ENCODE results near the gene DUSP18.
A peak's percentile ranks its signal among the peaks of the same experiment; 100 is the strongest.
"Not testable (repeated sequence)": the region's sequence is repeated elsewhere in the genome, so short reads cannot be mapped to it uniquely, and the experiment has no call there.

DUSP18 gene

GRCh38 chr22:30676565-30676964, 8.9 kb upstream of the DUSP18 start:
- not testable (repeated sequence) for DNase-seq

- DNase-seq, result no peak
Measured at GRCh38 chr22:30675436-30675835, 7.8 kb upstream of the DUSP18 start.

GRCh38 chr22:30674482-30674881, 6.8 kb upstream of the DUSP18 start:
- DNase-seq, result no peak

GRCh38 chr22:30673136-30673535, 5.5 kb upstream of the DUSP18 start:
- DNase-seq, result no peak

GRCh38 chr22:30671071-30671470, 3.4 kb upstream of the DUSP18 start:
- DNase-seq, result no peak

- no peak for DNase-seq
Measured at GRCh38 chr22:30668386-30668710, 673 bp upstream of the DUSP18 start.

GRCh38 chr22:30667107-30667493, 575 bp downstream of the DUSP18 start:
- peak; percentile 5 to 32 for DNase-seq

GRCh38 chr22:30665786-30666185, 1.9 kb downstream of the DUSP18 start:
- no peak for DNase-seq

GRCh38 chr22:30665266-30665665, 2.4 kb downstream of the DUSP18 start:
- DNase-seq, result no peak

GRCh38 chr22:30664798-30665197, 2.9 kb downstream of the DUSP18 start:
- no peak for DNase-seq

- no peak for DNase-seq
Measured at GRCh38 chr22:30662040-30662439, 5.6 kb downstream of the DUSP18 start.

- no peak for DNase-seq
Measured at GRCh38 chr22:30655532-30655931, 12.1 kb downstream of the DUSP18 start.

- no peak for DNase-seq
Measured at GRCh38 chr22:30654361-30654760, 13.3 kb downstream of the DUSP18 start.

GRCh38 chr22:30652852-30653251, 14.8 kb downstream of the DUSP18 start:
- DNase-seq, result no peak

- no peak for DNase-seq
Measured at GRCh38 chr22:30650508-30651116, 17.1 kb downstream of the DUSP18 start.

- peak; percentile 84 to 92 for DNase-seq
Measured at GRCh38 chr22:30649430-30650007, 18.2 kb downstream of the DUSP18 start.

GRCh38 chr22:30648825-30649224, 18.9 kb downstream of the DUSP18 start:
- DNase-seq, result no peak

GRCh38 chr22:30647536-30647935, 20.1 kb downstream of the DUSP18 start:
- no peak for DNase-seq

- no peak for DNase-seq
Measured at GRCh38 chr22:30646518-30647160, 21.0 kb downstream of the DUSP18 start.

- no peak for DNase-seq
Measured at GRCh38 chr22:30643055-30643875, 24.4 kb downstream of the DUSP18 start.

GRCh38 chr22:30640839-30641430, 26.7 kb downstream of the DUSP18 start:
- DNase-seq, result no peak

GRCh38 chr22:30640361-30640760, 27.3 kb downstream of the DUSP18 start:
- DNase-seq, result no peak

GRCh38 chr22:30637701-30638114, 30.0 kb downstream of the DUSP18 start:
- DNase-seq, result no peak

All from stimulated activated CD4-positive, alpha-beta T cell treated with anti-CD3 and anti-CD28 coated beads, Interleukin-4, amount 100 ng/mL, for 4 hours (primary cell).